ENCODE results near the gene SLC25A33.

The SLC25A33 gene

DNA sequence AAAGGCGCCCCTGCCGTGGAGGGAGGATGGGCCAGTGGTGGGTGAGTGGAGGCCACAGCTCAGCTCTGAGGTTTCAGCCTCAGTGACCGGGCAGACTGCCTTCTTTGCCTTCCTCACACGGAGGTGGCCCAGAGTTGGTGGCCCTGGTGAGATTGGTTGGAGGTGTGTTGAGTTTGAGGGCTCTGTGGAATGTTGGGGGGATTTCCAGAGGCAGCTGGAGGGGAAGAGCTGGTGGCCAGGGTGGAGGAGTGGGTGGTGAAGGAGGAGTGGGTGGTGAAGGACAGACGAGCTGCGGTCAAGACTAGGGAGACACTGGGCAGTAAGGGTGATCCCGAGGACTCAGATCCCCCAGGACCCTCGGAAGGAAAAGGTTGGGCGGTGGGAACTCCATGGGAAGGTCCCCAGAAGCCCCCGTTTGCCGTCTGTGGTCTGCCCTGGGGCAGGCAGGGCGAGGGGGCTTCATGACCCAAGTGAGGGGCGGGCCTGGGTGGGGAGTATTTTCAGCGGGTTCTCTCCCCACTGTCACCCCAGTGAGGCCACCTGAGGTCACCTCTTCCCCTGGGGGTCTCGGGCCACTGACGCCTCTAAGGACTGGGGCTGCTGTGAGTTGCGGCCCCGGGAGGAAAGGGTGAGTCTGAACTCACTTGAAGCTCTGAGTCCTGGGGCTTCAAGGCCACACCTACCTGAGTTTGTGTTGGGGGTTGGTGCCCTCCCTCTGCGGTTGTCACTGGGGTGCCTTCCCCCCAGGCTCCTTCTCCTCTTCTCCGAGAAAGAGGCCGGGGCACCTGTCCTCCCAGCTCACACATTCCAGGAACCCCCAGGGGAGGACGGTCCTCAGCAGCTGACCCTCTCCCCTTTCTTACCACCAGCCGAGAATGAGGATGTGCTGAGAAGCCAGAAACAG, 89.5 kb downstream of the SLC25A33 start:
- no peak for DNase-seq

- DNase-seq = no peak
These were observed 90.4 kb downstream of the SLC25A33 start for GRCh38 chr1:9629445-9630201.

- DNase-seq = no peak
These were observed 91.3 kb downstream of the SLC25A33 start for GRCh38 chr1:9630331-9631111.

DNA sequence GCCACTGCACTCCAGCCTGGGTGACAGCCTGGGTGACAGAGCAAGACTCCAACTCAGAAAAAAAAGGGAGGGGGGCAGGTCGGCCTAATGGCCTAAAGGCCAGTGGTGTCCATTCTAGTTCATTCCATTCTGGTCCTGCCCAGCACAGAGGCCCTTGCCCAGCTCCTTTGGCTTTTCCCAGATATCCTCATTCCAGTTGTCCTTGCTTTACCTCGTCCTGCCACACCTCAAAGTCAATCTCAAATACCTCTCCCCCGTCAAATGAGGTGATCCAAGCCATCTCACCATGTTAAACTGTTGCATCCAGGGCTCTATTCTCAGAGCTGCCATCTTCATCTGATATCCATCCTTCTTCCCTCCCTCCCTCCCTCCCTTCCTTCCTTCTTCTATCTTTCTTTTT, 92.3 kb downstream of the SLC25A33 start:
- no peak for DNase-seq

DNA sequence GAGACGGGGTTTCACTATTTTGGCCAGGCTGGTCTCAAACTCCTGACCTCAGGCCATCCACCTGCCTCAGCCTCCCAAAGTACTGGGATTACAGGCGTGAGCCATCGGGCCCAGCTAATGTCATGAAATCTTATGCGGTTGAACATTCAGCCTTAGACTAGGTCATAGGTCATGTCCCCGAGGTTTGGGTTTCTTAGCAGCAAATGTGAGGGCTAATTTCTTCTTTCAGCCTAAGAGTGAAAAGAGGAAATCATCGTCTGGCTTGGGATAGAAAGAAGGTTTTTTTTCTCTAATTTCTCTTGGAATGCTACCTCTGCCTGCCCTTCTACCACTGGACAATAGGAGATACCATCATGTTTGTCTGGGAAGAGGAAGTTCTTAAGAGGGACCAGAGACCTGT, 94.2 kb downstream of the SLC25A33 start:
- no peak for DNase-seq

GRCh38 chr1:9634582-9634981, 95.3 kb downstream of the SLC25A33 start:
- DNase-seq = no peak

Measured in NCI-H82 (cell line).